OCI-LY7 (cell line): Measurements from ENCODE around the gene TRIP10. TPM values are rescaled to one million over a fixed set of nuclear protein-coding genes. Genes with fewer than 3 reads are reported as not detected.

ENCODE experiments used
- BruUV-seq: library from RNA; stranded (reverse); fragments of 400-500 nt; replicated peaks from 2 replicates; lab custom pipeline; 2021; lab: Mats Ljungman, UMichigan
- CTCF ChIA-PET: fragments of 300-600 bp; sonication (Branson Sonifier 250); formaldehyde crosslinking; loops from one replicate; lab custom pipeline; 2022; ENCODE audit warnings: antibody characterized with exemption; ENCODE audit not compliant: unreplicated experiment; lab: Charles Lee
- POLR2A ChIA-PET: fragments of 300-600 bp; sonication (Branson Sonifier 250); formaldehyde crosslinking; loops from one replicate; lab custom pipeline; 2022; ENCODE audit warnings: antibody characterized with exemption; lab: Charles Lee
- DNase-seq: peaks from one replicate; pipeline ENCODE4 v3.0.0-alpha.2; 2015; ENCODE audit warnings: low spot score
- H2AFZ ChIP-seq: fragments of 200-600 bp; sonication (generic), shearing (Covaris generic); 2 replicates; pipeline ENCODE4 v1.6.1; 2014; ENCODE audit warnings: mild to moderate bottlenecking, antibody characterized with exemption, low read length, moderate library complexity
- H3K27ac ChIP-seq: fragments of 200-600 bp; sonication (generic); 2 replicates; pipeline ENCODE4 v1.5.1; 2014; ENCODE audit warnings: mixed run types, low read depth, mild to moderate bottlenecking, moderate library complexity, low read length, inconsistent platforms; ENCODE audit not compliant: poor library complexity, severe bottlenecking
- H3K36me3 ChIP-seq: fragments of 200-600 bp; sonication (generic); 2 replicates; pipeline ENCODE4 v1.6.1; 2014; ENCODE audit warnings: mild to moderate bottlenecking, antibody characterized with exemption, low read length, moderate library complexity, mixed read lengths; ENCODE audit not compliant: insufficient read depth
- H3K4me1 ChIP-seq: fragments of 200-600 bp; sonication (generic); 2 replicates; pipeline ENCODE4 v1.5.1; 2014; ENCODE audit warnings: mild to moderate bottlenecking, low read length; ENCODE audit not compliant: insufficient read depth, poor library complexity, severe bottlenecking
- H3K4me2 ChIP-seq: fragments of 200-600 bp; sonication (generic); 2 replicates; pipeline ENCODE4 v1.6.1; 2014; ENCODE audit warnings: mild to moderate bottlenecking, low read length
- H3K4me3 ChIP-seq: fragments of 200-600 bp; sonication (generic); 2 replicates; pipeline ENCODE4 v1.5.1; 2014; ENCODE audit warnings: mild to moderate bottlenecking, low read depth, low read length; ENCODE audit not compliant: poor library complexity, severe bottlenecking
- H3K79me2 ChIP-seq: fragments of 200-600 bp; sonication (generic); 2 replicates; pipeline ENCODE4 v1.6.1; 2016; ENCODE audit warnings: low read depth, mild to moderate bottlenecking, low read length, moderate library complexity, mixed read lengths; ENCODE audit not compliant: insufficient read depth
- H3K9me2 ChIP-seq: fragments of 200-600 bp; sonication (generic); 2 replicates; pipeline ENCODE4 v1.6.1; 2016; ENCODE audit warnings: mild to moderate bottlenecking, low read length, mixed read lengths; ENCODE audit not compliant: insufficient read depth
- H3K9me3 ChIP-seq: fragments of 200-600 bp; sonication (generic); 2 replicates; pipeline ENCODE4 v1.6.1; 2014; ENCODE audit warnings: mild to moderate bottlenecking, mixed run types, low read length, mixed read lengths
- H4K20me1 ChIP-seq: fragments of 200-600 bp; sonication (generic); 2 replicates; pipeline ENCODE4 v1.6.1; 2014; ENCODE audit warnings: mild to moderate bottlenecking, antibody characterized with exemption, low read length, moderate library complexity, mixed read lengths; ENCODE audit not compliant: insufficient read depth
- CTCF ChIP-seq: fragments of 200-600 bp; sonication (generic); conservative IDR thresholded peaks from 2 replicates; pipeline ENCODE4 v1.5.1; 2014; ENCODE audit warnings: mild to moderate bottlenecking, antibody characterized with exemption, low read length, moderate library complexity, mixed read lengths
- EZH2phosphoT487 ChIP-seq: fragments of 200-600 bp; sonication (generic); IDR thresholded peaks from 2 replicates; pipeline ENCODE4 v1.6.1; 2018; ENCODE audit warnings: low read depth, borderline replicate concordance, mild to moderate bottlenecking, mixed run types, antibody characterized with exemption, low read length, moderate library complexity, mixed read lengths
- intact Hi-C: fragments of 100-400 bp; cut with micrococcal nuclease; formaldehyde crosslinking; loops from one replicate; pipeline ENCODE4 v1.10.0; 2022; ENCODE audit not compliant: unreplicated experiment
- total RNA-seq, 2 experiments: library from RNA; depleted of rRNA in 1 of 2; stranded (reverse); fragments of >200 nt in 1 of 2; shearing (Covaris generic) in 1 of 2; gene quantifications; 2 replicates each; pipeline ENCODE4 v1.2.3, GENCODE V29; 2014 to 2022

TRIP10 gene
- total RNA-seq, 2 experiments from 2014 or later = 16.1 to 19.9 TPM

GRCh38 chr19:6738787-6739389, 592 bp upstream of the TRIP10 start:
- intact Hi-C loops = loop anchor here (1.0 to 5.0 kb wide), 5 partner anchors 14 to 137 kb away; partner anchors contain the start of gene SH2D3A
- no peaks in the 10 kb centered on the region for H3K9me2 ChIP-seq
- POLR2A ChIA-PET = interaction anchor here (1.0 to 1.8 kb wide), 2 partner anchors 101 to 125 kb away, joined by 3 to 6 read pairs; no protein-coding TSS in a partner anchor
- peak overlapping the region; percentile 68 for H2AFZ ChIP-seq
- peaks cover 53% of the 10 kb centered on the region for H3K4me1 ChIP-seq
- H3K4me2 ChIP-seq = peak overlapping the region; percentile 78
- CTCF ChIA-PET = interaction anchor here (0.7 kb wide), 1 partner anchor 125 kb away, joined by 4 read pairs; no protein-coding TSS in a partner anchor
- TF ChIP-seq EZH2phosphoT487 (no peak), CTCF (peak; percentile 66; the same call in 1 of the 2 replicates)
- H4K20me1 ChIP-seq = no peaks in the 10 kb centered on the region
- peak overlapping the region; percentile 48 for H3K4me3 ChIP-seq
- peak overlapping the region; percentile 74 for H3K27ac ChIP-seq
- no peaks in the 10 kb centered on the region for H3K9me3 ChIP-seq
- H3K79me2 ChIP-seq = peaks cover 13% of the 10 kb centered on the region; the same call in 1 of the 2 replicates
- peak; percentile 30 for DNase-seq
- H3K36me3 ChIP-seq = no peaks in the 10 kb centered on the region
- BruUV-seq = no TSS peak

DNA sequence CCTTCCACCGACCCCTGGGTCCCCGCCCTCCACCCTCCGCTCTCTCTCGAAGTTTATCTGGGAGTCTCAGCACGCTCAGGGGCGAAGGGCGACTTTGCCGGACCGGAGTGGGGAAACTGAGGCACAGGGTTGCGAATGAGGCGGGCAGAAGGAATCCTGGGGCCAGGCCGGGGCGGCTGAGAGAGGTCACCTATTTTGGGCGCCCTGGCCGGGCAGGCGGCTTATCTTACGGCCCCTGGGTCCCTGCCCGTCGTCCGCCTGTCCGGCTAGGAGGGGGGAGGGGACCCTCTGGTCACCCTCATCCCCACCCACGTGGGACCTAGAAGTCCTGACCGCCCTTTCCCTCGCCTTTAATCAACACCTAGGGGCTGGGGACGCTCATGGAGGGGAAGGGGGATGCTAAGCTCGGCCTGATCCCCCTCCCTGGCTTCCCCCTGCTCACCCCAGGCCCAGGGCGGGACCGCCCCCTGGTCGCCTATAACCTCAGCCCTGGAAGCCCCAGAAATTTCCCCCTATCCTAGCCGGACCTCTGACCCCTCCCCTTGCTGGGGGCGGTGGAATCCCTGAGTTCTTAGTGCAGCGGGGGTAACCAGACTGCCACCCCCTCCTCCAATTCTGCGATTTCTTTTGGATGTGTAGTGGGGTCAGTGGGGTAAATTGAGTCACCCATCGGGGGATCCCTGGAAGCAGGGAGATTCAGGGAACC, 556 bp downstream of the TRIP10 start:
- ChIA-PET POLR2A (interaction anchor here (0.6 to 1.0 kb wide), 2 partner anchors 97 to 100 kb away, joined by 3 to 4 read pairs; no protein-coding TSS in a partner anchor), CTCF (no interaction called here)
- H3K79me2 ChIP-seq = peaks cover 13% of the 10 kb centered on the region; the same call in 1 of the 2 replicates
- no peaks in the 10 kb centered on the region for H3K36me3 ChIP-seq
- H3K4me3 ChIP-seq = peak overlapping the region; percentile 75
- peaks cover 51% of the 10 kb centered on the region for H3K4me1 ChIP-seq
- peak overlapping the region; percentile 69 for H2AFZ ChIP-seq
- intact Hi-C loops = loop anchor here (5.0 kb wide), 1 partner anchor 138 kb away; no protein-coding TSS in a partner anchor
- TF ChIP-seq EZH2phosphoT487 (no peak), CTCF (no peak)
- H3K9me3 ChIP-seq = no peaks in the 10 kb centered on the region
- peak; percentile 43 for DNase-seq
- peak overlapping the region; percentile 93 for H3K4me2 ChIP-seq
- no TSS peak for BruUV-seq
- H3K9me2 ChIP-seq = no peaks in the 10 kb centered on the region
- H3K27ac ChIP-seq = peak overlapping the region; percentile 64
- H4K20me1 ChIP-seq = no peaks in the 10 kb centered on the region
